ENCODE results near the gene BCAR3.
"Not testable (repeated sequence)": the region's sequence is repeated elsewhere in the genome, so short reads cannot be mapped to it uniquely, and the experiment has no call there.

The BCAR3 gene

GRCh38 chr1:93574511-93574910, 107.1 kb downstream of the BCAR3 start:
- no peak for DNase-seq

- no peak for DNase-seq
Observed at GRCh38 chr1:93573940-93574469, 107.6 kb downstream of the BCAR3 start.

GRCh38 chr1:93571623-93572310, 109.9 kb downstream of the BCAR3 start:
- DNase-seq: no peak

GRCh38 chr1:93569489-93569888, 112.1 kb downstream of the BCAR3 start:
- no peak for DNase-seq

- no peak for DNase-seq
Observed at GRCh38 chr1:93567255-93567918, 114.2 kb downstream of the BCAR3 start.

- DNase-seq: no peak
Observed at GRCh38 chr1:93566227-93566626, 115.4 kb downstream of the BCAR3 start.

GRCh38 chr1:93565496-93566206, 116.0 kb downstream of the BCAR3 start:
- DNase-seq: no peak

GRCh38 chr1:93559695-93560094, 121.9 kb downstream of the BCAR3 start:
- DNase-seq: no peak

- no peak for DNase-seq
Observed at GRCh38 chr1:93559045-93559444, 122.6 kb downstream of the BCAR3 start.

- no peak for DNase-seq
Observed at GRCh38 chr1:93556291-93556690, 125.3 kb downstream of the BCAR3 start.

- DNase-seq: no peak
Observed at GRCh38 chr1:93554883-93555872, 126.5 kb downstream of the BCAR3 start.

- DNase-seq: not testable (repeated sequence)
Observed at GRCh38 chr1:93553886-93554490, 127.6 kb downstream of the BCAR3 start.

GRCh38 chr1:93552741-93553455, 128.7 kb downstream of the BCAR3 start:
- DNase-seq: no peak

- no peak for DNase-seq
Observed at GRCh38 chr1:93549811-93550210, 131.8 kb downstream of the BCAR3 start.

GRCh38 chr1:93549131-93549530, 132.5 kb downstream of the BCAR3 start:
- DNase-seq: no peak

GRCh38 chr1:93546162-93546863, 135.3 kb downstream of the BCAR3 start:
- DNase-seq: no peak

GRCh38 chr1:93542398-93542797, 139.2 kb downstream of the BCAR3 start:
- DNase-seq: no peak

GRCh38 chr1:93541045-93541444, 140.6 kb downstream of the BCAR3 start:
- DNase-seq: no peak

- DNase-seq: no peak
Observed at GRCh38 chr1:93537924-93538323, 143.7 kb downstream of the BCAR3 start.

GRCh38 chr1:93537396-93537795, 144.2 kb downstream of the BCAR3 start:
- DNase-seq: no peak

GRCh38 chr1:93533677-93534076, 148.0 kb downstream of the BCAR3 start:
- DNase-seq: no peak
